K562 (cell line): ENCODE data around the gene SLC9A1. TPM values are rescaled to one million over a fixed set of nuclear protein-coding genes. Genes with fewer than 3 reads are reported as not detected.

ENCODE experiments used
- ARID1B ChIP-seq: fragments of 450-650 bp; IDR thresholded peaks from 2 replicates; pipeline ENCODE4 v1.6.1; 2016; ENCODE audit warnings: antibody characterized with exemption, mild to moderate bottlenecking, inconsistent platforms
- ATF1 ChIP-seq, 2 experiments: fragments of 450-650 bp in 1 of 2; IDR thresholded peaks; 2 replicates each; pipeline ENCODE4 v1.6.1; 2016; ENCODE audit warnings: missing compliant biosample characterization in 1 of 2, missing genetic modification characterization in 1 of 2
- CHD2 ChIP-seq: IDR thresholded peaks from 2 replicates; pipeline ENCODE4 v1.6.1; 2011; ENCODE audit warnings: low read depth, low read length
- CTCFL ChIP-seq: IDR thresholded peaks from 2 replicates; pipeline ENCODE4 v1.6.1; 2011; ENCODE audit warnings: borderline replicate concordance, low read depth, mild to moderate bottlenecking, moderate library complexity, low read length; ENCODE audit not compliant: insufficient read depth, poor library complexity, severe bottlenecking
- DNMT1 ChIP-seq: fragments of 450-650 bp; IDR thresholded peaks from 2 replicates; pipeline ENCODE4 v1.6.1; 2016; ENCODE audit warnings: antibody characterized with exemption, mild to moderate bottlenecking
- E2F8 ChIP-seq: fragments of 450-650 bp; IDR thresholded peaks from 2 replicates; pipeline ENCODE4 v1.7.1; 2018; ENCODE audit warnings: mild to moderate bottlenecking, low read depth; ENCODE audit not compliant: partially characterized antibody
- GABPB2 ChIP-seq: fragments of 250-450 bp; sonication (Bioruptor Pico); conservative IDR thresholded peaks from 2 replicates; pipeline ENCODE4 v1.5.1; 2021; ENCODE audit warnings: mild to moderate bottlenecking
- HDAC6 ChIP-seq: IDR thresholded peaks from 2 replicates; pipeline ENCODE4 v1.6.1; 2012; ENCODE audit warnings: low read depth, mild to moderate bottlenecking, control low read depth, inconsistent platforms, low read length, moderate library complexity
- HNRNPK ChIP-seq: fragments of 200-400 bp; formaldehyde crosslinking; IDR thresholded peaks from one replicate; pipeline ENCODE4 v1.6.1; 2018; ENCODE audit warnings: mild to moderate bottlenecking, low read depth, low read length; ENCODE audit not compliant: poor library complexity, severe bottlenecking
- MAFG ChIP-seq: fragments of 450-650 bp; conservative IDR thresholded peaks from 2 replicates; pipeline ENCODE4 v1.6.1; 2016; ENCODE audit warnings: missing genetic modification characterization, missing compliant biosample characterization
- PRPF4 ChIP-seq: fragments of 200-400 bp; formaldehyde crosslinking; IDR thresholded peaks from one replicate; pipeline ENCODE4 v1.6.1; 2017; ENCODE audit warnings: low read length, low read depth, mild to moderate bottlenecking; ENCODE audit not compliant: insufficient read depth, poor library complexity, severe bottlenecking
- PURB ChIP-seq: sonication (generic); formaldehyde crosslinking; IDR thresholded peaks from 2 replicates; pipeline ENCODE4 v1.9.0; 2021; ENCODE audit warnings: low read depth, mild to moderate bottlenecking, missing genetic modification reagents
- RB1 ChIP-seq: fragments of 450-650 bp; IDR thresholded peaks from 2 replicates; pipeline ENCODE4 v1.6.1; 2017; ENCODE audit warnings: low read depth, mild to moderate bottlenecking
- RBFOX2 ChIP-seq: fragments of 200-400 bp; formaldehyde crosslinking; IDR thresholded peaks from 2 replicates; pipeline ENCODE4 v1.6.1; 2017; ENCODE audit warnings: low read depth, mild to moderate bottlenecking, low read length, moderate library complexity
- RFX7 ChIP-seq: fragments of 250-450 bp; sonication (Bioruptor Pico); IDR thresholded peaks from 2 replicates; pipeline ENCODE4 v1.5.1; 2021; ENCODE audit warnings: mild to moderate bottlenecking
- TARDBP ChIP-seq: fragments of 450-650 bp; IDR thresholded peaks from 2 replicates; pipeline ENCODE4 v1.6.1; 2016
- YY1 ChIP-seq, 3 experiments: IDR thresholded peaks; 2 replicates each; pipeline ENCODE4 v1.6.1; 2011; ENCODE audit warnings: low read length in 2 of 3, mild to moderate bottlenecking in 2 of 3, moderate library complexity in 2 of 3, borderline replicate concordance in 1 of 3, control low read depth in 1 of 3, low read depth in 1 of 3; ENCODE audit not compliant: insufficient read depth in 3 of 3, insufficient replicate concordance in 2 of 3, control insufficient read depth in 1 of 3, insufficient read length in 1 of 3; ENCODE audit errors: extremely low read depth in 1 of 3
- ZNF280B ChIP-seq: fragments of 250-450 bp; sonication (Bioruptor Pico); IDR thresholded peaks from 2 replicates; pipeline ENCODE4 v1.5.1; 2021; ENCODE audit warnings: mild to moderate bottlenecking
- ZNF57 ChIP-seq: fragments of 450-650 bp; formaldehyde crosslinking; IDR thresholded peaks from 2 replicates; pipeline ENCODE4 v1.4.0; 2020; ENCODE audit warnings: mild to moderate bottlenecking, moderate library complexity
- polyA plus RNA-seq, 8 experiments: library from polyadenylated mRNA; depleted of rRNA in 4 of 8; stranded (reverse) in 5 of 8; unstranded in 3 of 8; fragments of >200 nt; fragmentation: Nextera tagmentation in 2 of 8; fragmentation: Illumina TruSeq in 1 of 8; extraction: Ambion mirVana in 2 of 8; extraction: Trizol in 1 of 8; gene quantifications; 2 replicates each; pipeline versions ENCODE4 v1.2.1 to v1.2.3, GENCODE V29; 2011 to 2014; ENCODE audit warnings: inconsistent platforms in 1 of 8, missing spikeins in 1 of 8
- total RNA-seq, 7 experiments: library from RNA; depleted of rRNA in 6 of 7; stranded (reverse); fragments of >200 nt in 6 of 7; fragmentation: Illumina TruSeq in 2 of 7; extraction: Trizol in 2 of 7; gene quantifications; 2 replicates each; pipeline versions ENCODE4 v1.2.1 to v1.2.3, GENCODE V29; 2011 to 2021; ENCODE audit warnings: low replicate concordance in 1 of 7
- TF ChIP-seq, protein P1 (sequence below): sonication (generic); formaldehyde crosslinking; IDR thresholded peaks from 2 replicates; pipeline ENCODE4 v1.8.0; 2023; ENCODE audit warnings: mild to moderate bottlenecking, missing genetic modification reagents

SLC9A1 gene
- total and polyA plus RNA-seq, 9 of the 15 experiments (the other 6 are each of a cell fraction or from before 2014, with no cell fraction given): 0.59 to 14.4 (median 2.0) TPM

DNA sequence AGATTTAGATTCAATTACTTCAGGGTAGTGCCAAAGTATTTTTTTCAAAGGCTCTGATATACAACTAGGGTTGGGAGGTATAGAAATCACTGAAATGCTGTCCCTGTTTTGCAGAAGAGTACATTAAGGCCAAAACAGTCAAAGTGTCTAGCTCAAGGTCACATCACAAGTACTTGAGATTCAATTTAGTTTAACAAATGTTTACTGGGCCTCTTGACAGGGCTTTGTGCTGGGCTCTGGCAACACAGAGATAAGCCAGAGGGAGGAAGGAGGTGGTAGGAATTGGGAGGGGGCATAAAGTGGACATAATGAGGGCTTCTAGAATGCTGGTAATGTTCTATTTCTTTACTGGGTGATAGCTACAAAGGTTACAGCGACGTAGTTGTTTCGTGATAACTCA lies 2.3 kb upstream of the SLC9A1 start (continued):
- TF ChIP-seq, protein P1, sequence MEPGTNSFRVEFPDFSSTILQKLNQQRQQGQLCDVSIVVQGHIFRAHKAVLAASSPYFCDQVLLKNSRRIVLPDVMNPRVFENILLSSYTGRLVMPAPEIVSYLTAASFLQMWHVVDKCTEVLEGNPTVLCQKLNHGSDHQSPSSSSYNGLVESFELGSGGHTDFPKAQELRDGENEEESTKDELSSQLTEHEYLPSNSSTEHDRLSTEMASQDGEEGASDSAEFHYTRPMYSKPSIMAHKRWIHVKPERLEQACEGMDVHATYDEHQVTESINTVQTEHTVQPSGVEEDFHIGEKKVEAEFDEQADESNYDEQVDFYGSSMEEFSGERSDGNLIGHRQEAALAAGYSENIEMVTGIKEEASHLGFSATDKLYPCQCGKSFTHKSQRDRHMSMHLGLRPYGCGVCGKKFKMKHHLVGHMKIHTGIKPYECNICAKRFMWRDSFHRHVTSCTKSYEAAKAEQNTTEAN (CRISPR knock-in tag): no peak
- no peak for TF ChIP-seq MAFG (tag)
- no peak for TF ChIP-seq E2F8
- peak; percentile 18; the same call in 1 of the 2 replicates for TF ChIP-seq TARDBP
- TF ChIP-seq HNRNPK: no peak
- TF ChIP-seq DNMT1: no peak
- no peak for TF ChIP-seq ZNF57
- TF ChIP-seq PURB: no peak
- TF ChIP-seq HDAC6: no peak
- TF ChIP-seq PRPF4: no peak
- TF ChIP-seq RBFOX2: no peak
- TF ChIP-seq CTCFL: no peak
- no peak for TF ChIP-seq ZNF280B (CRISPR knock-in tag)
- no peak for TF ChIP-seq YY1 (IDR thresholded peaks at IDR 0.05; ENCODE audit: borderline replicate concordance in 1 of 3, control insufficient read depth in 1 of 3, extremely low read depth in 1 of 3, insufficient read depth in 3 of 3, insufficient read length in 1 of 3, insufficient replicate concordance in 2 of 3, low read depth in 1 of 3, low read length in 2 of 3)
- no peak for TF ChIP-seq CHD2
- TF ChIP-seq RFX7 (CRISPR knock-in tag): no peak
- no peak; the same call in 1 of the 2 replicates for TF ChIP-seq RB1
- no peak for TF ChIP-seq ATF1 (CRISPR knock-in tag; IDR thresholded peaks at IDR 0.05)
- TF ChIP-seq ATF1 (tag; IDR thresholded peaks at IDR 0.05): no peak; the same call in 1 of the 2 replicates
- TF ChIP-seq ARID1B: peak; percentile 93
- no peak for TF ChIP-seq GABPB2 (CRISPR knock-in tag)
